SK-N-SH treated with all-trans-retinoic acid at 6 μM for 48 hours (cell line): ENCODE data around the gene LRCH2.
A peak's percentile ranks its signal among the peaks of the same experiment; 100 is the strongest.

Experiments used
- ATAC-seq: fragments of 200-7000 bp; cut with Tn5 transposase; 3 replicates; pipeline ENCODE4 v1.9.1; 2020; ENCODE audit warnings: mild to moderate bottlenecking, moderate library complexity
- ARNTL ChIP-seq: fragments of 450-650 bp; formaldehyde crosslinking; IDR thresholded peaks from 2 replicates; pipeline ENCODE4 v1.5.0; 2020; ENCODE audit warnings: low read depth, mild to moderate bottlenecking, moderate library complexity, borderline replicate concordance
- BACH2 ChIP-seq: fragments of 250-450 bp; sonication (Bioruptor Pico); IDR thresholded peaks from 2 replicates; pipeline ENCODE4 v1.9.0; 2021; ENCODE audit warnings: mild to moderate bottlenecking, borderline replicate concordance
- CREB5 ChIP-seq: fragments of 250-450 bp; sonication (Bioruptor Pico); IDR thresholded peaks from 2 replicates; pipeline ENCODE4 v1.5.1; 2020; ENCODE audit warnings: low read depth, mild to moderate bottlenecking, moderate library complexity
- CSDC2 ChIP-seq: fragments of 250-450 bp; sonication (Bioruptor Pico); IDR thresholded peaks from 2 replicates; pipeline ENCODE4 v1.5.0; 2020; ENCODE audit warnings: mild to moderate bottlenecking, moderate library complexity
- CSRNP3 ChIP-seq: fragments of 250-450 bp; sonication (Bioruptor Pico); IDR thresholded peaks from 2 replicates; pipeline ENCODE4 v1.5.1; 2021; ENCODE audit warnings: mild to moderate bottlenecking, moderate library complexity
- ESRRG ChIP-seq: fragments of 250-450 bp; sonication (Bioruptor Pico); IDR thresholded peaks from 2 replicates; pipeline ENCODE4 v1.6.1; 2021; ENCODE audit warnings: mild to moderate bottlenecking
- GLIS3 ChIP-seq: fragments of 250-450 bp; sonication (Bioruptor Pico); IDR thresholded peaks from 2 replicates; pipeline ENCODE4 v1.5.0; 2020; ENCODE audit warnings: mild to moderate bottlenecking, moderate library complexity
- ISL1 ChIP-seq: fragments of 250-450 bp; sonication (Bioruptor Pico); IDR thresholded peaks from 2 replicates; pipeline ENCODE4 v2.1.2; 2022; ENCODE audit warnings: mild to moderate bottlenecking, moderate library complexity
- PATZ1 ChIP-seq: fragments of 250-450 bp; sonication (Bioruptor Pico); IDR thresholded peaks from 2 replicates; pipeline ENCODE4 v1.8.0; 2020; ENCODE audit warnings: mild to moderate bottlenecking, moderate library complexity, borderline replicate concordance
- POU6F1 ChIP-seq: fragments of 250-450 bp; sonication (Bioruptor Pico); IDR thresholded peaks from 2 replicates; pipeline ENCODE4 v1.8.0; 2021; ENCODE audit warnings: low read depth, mild to moderate bottlenecking, moderate library complexity, borderline replicate concordance
- PPARA ChIP-seq: fragments of 250-450 bp; sonication (Bioruptor Pico); IDR thresholded peaks from 2 replicates; pipeline ENCODE4 v1.5.0; 2020; ENCODE audit warnings: mild to moderate bottlenecking, borderline replicate concordance
- RARB ChIP-seq: fragments of 250-450 bp; sonication (Bioruptor Pico); IDR thresholded peaks from 2 replicates; pipeline ENCODE4 v1.8.0; 2021; ENCODE audit warnings: mild to moderate bottlenecking, moderate library complexity
- SNAI2 ChIP-seq: fragments of 250-450 bp; sonication (Bioruptor Pico); IDR thresholded peaks from 2 replicates; pipeline ENCODE4 v1.5.0; 2020; ENCODE audit warnings: mild to moderate bottlenecking, moderate library complexity
- TCF4 ChIP-seq: fragments of 250-450 bp; sonication (Bioruptor Pico); IDR thresholded peaks from 2 replicates; pipeline ENCODE4 v1.8.0; 2021; ENCODE audit warnings: mild to moderate bottlenecking, moderate library complexity, borderline replicate concordance
- TOX ChIP-seq: fragments of 250-450 bp; sonication (Bioruptor Pico); IDR thresholded peaks from 2 replicates; pipeline ENCODE4 v1.8.0; 2021; ENCODE audit warnings: mild to moderate bottlenecking, moderate library complexity, borderline replicate concordance
- TSHZ2 ChIP-seq: fragments of 250-450 bp; sonication (Bioruptor Pico); IDR thresholded peaks from 2 replicates; pipeline ENCODE4 v1.5.0; 2020; ENCODE audit warnings: mild to moderate bottlenecking, moderate library complexity
- ZC3H10 ChIP-seq: fragments of 250-450 bp; sonication (Bioruptor Pico); IDR thresholded peaks from 2 replicates; pipeline ENCODE4 v1.5.1; 2021; ENCODE audit warnings: mild to moderate bottlenecking, moderate library complexity
- ZFP3 ChIP-seq: fragments of 250-450 bp; sonication (Bioruptor Pico); IDR thresholded peaks from 2 replicates; pipeline ENCODE4 v1.5.0; 2020; ENCODE audit warnings: mild to moderate bottlenecking, moderate library complexity
- ZNF565 ChIP-seq: fragments of 450-650 bp; formaldehyde crosslinking; conservative IDR thresholded peaks from 2 replicates; pipeline ENCODE4 v1.5.0; 2020; ENCODE audit warnings: low read depth, mild to moderate bottlenecking, moderate library complexity

Gene LRCH2

GRCh38 chrX:115260330-115260729, 26.4 kb upstream of the LRCH2 start:
- no peak for ATAC-seq
- TF ChIP-seq ARNTL, result no peak
- TF ChIP-seq PATZ1 (CRISPR knock-in tag), result no peak
- TF ChIP-seq POU6F1 (CRISPR knock-in tag), result no peak
- no peak for TF ChIP-seq PPARA
- no peak for TF ChIP-seq ZC3H10 (CRISPR knock-in tag)
- TF ChIP-seq CREB5, result no peak
- no peak for TF ChIP-seq CSRNP3 (CRISPR knock-in tag)
- no peak for TF ChIP-seq ISL1 (CRISPR knock-in tag)
- no peak for TF ChIP-seq GLIS3 (CRISPR knock-in tag)
- TF ChIP-seq TCF4, result no peak
- no peak for TF ChIP-seq SNAI2
- TF ChIP-seq TOX (CRISPR knock-in tag), result no peak
- no peak for TF ChIP-seq ZFP3 (CRISPR knock-in tag)
- TF ChIP-seq CSDC2, result no peak
- no peak for TF ChIP-seq ESRRG (CRISPR knock-in tag)
- no peak for TF ChIP-seq ZNF565 (CRISPR knock-in tag)
- no peak for TF ChIP-seq TSHZ2 (CRISPR knock-in tag)
- no peak for TF ChIP-seq BACH2 (CRISPR knock-in tag)
- TF ChIP-seq RARB (CRISPR knock-in tag), result no peak

GRCh38 chrX:115259238-115259875, 25.5 kb upstream of the LRCH2 start:
- ATAC-seq, result no peak
- no peak for TF ChIP-seq TSHZ2 (CRISPR knock-in tag)
- no peak for TF ChIP-seq CSDC2
- no peak for TF ChIP-seq SNAI2
- TF ChIP-seq ISL1 (CRISPR knock-in tag), result 0 out of 2 replicates have a peak, but pooled peaks have one; percentile 18
- TF ChIP-seq ZNF565 (CRISPR knock-in tag), result no peak
